Renal cortical epithelial cell (primary cell): ENCODE measurements around the gene HRG. TPM values are rescaled to one million over a fixed set of nuclear protein-coding genes. Genes with fewer than 3 reads are reported as not detected.
A peak's percentile ranks its signal among the peaks of the same experiment; 100 is the strongest.
"Not testable (repeated sequence)": the region's sequence is repeated elsewhere in the genome, so short reads cannot be mapped to it uniquely, and the experiment has no call there.

Experiments
- DNase-seq: peaks from one replicate; pipeline ENCODE4 v3.0.0-alpha.2; 2011; ENCODE audit warnings: low read depth
- total RNA-seq: library from RNA; depleted of rRNA; stranded (reverse); fragments of >200 nt; gene quantifications from 2 replicates; pipeline ENCODE4 v1.2.3, GENCODE V29; 2014

The HRG gene
- total RNA-seq, 1 donor from 2014 or later: 0.15 TPM

GRCh38 chr3:186679151-186679550, 13.3 kb downstream of the HRG start:
- peak; percentile 49 for DNase-seq

GRCh38 chr3:186680869-186681268, 15.1 kb downstream of the HRG start:
- DNase-seq: peak; percentile 34

GRCh38 chr3:186682812-186683211, 17.0 kb downstream of the HRG start:
- no peak for DNase-seq

GRCh38 chr3:186683979-186684378, 18.2 kb downstream of the HRG start:
- DNase-seq: no peak

GRCh38 chr3:186686475-186686874, 20.7 kb downstream of the HRG start:
- not testable (repeated sequence) for DNase-seq

- no peak for DNase-seq
Measured at GRCh38 chr3:186687120-186687651, 21.4 kb downstream of the HRG start.

- not testable (repeated sequence) for DNase-seq
Measured at GRCh38 chr3:186690304-186690703, 24.5 kb downstream of the HRG start.

- no peak for DNase-seq
Measured at GRCh38 chr3:186691676-186692075, 25.9 kb downstream of the HRG start.

- peak; percentile 78 for DNase-seq
Measured at GRCh38 chr3:186693843-186694242, 28.0 kb downstream of the HRG start.

GRCh38 chr3:186694288-186695032, 28.6 kb downstream of the HRG start:
- peak; percentile 33 for DNase-seq

GRCh38 chr3:186696522-186696921, 30.7 kb downstream of the HRG start:
- DNase-seq: no peak

GRCh38 chr3:186697510-186697909, 31.7 kb downstream of the HRG start:
- no peak for DNase-seq

GRCh38 chr3:186700267-186700666, 34.5 kb downstream of the HRG start:
- DNase-seq: no peak

GRCh38 chr3:186702451-186702850, 36.6 kb downstream of the HRG start:
- not testable (repeated sequence) for DNase-seq

GRCh38 chr3:186705882-186706780, 40.3 kb downstream of the HRG start:
- DNase-seq: no peak

- DNase-seq: peak; percentile 12
Measured at GRCh38 chr3:186708983-186709679, 43.3 kb downstream of the HRG start.

GRCh38 chr3:186710694-186711093, 44.9 kb downstream of the HRG start:
- DNase-seq: not testable (repeated sequence)

GRCh38 chr3:186713499-186713898, 47.7 kb downstream of the HRG start:
- no peak for DNase-seq

GRCh38 chr3:186717039-186717457, 51.2 kb downstream of the HRG start, which contains the start of gene KNG1:
Gene KNG1 (plus strand): TSS chr3:186717359. CDS start chr3:186717543, 184 bp downstream.
- peak; percentile 73 for DNase-seq

GRCh38 chr3:186719945-186720739, 54.3 kb downstream of the HRG start:
- DNase-seq: no peak

GRCh38 chr3:186722457-186722856, 56.6 kb downstream of the HRG start:
- peak; percentile 21 for DNase-seq
